Cardiac fibroblast (primary cell): ENCODE data around the gene CPA2.
"Not testable (repeated sequence)": the region's sequence is repeated elsewhere in the genome, so short reads cannot be mapped to it uniquely, and the experiment has no call there.

Source experiments
- DNase-seq, 2 donors: peaks; one replicate each; pipeline versions ENCODE4 v3.0.0 to v3.0.0-alpha.2; 2010; ENCODE audit warnings: low read depth in 2 of 2
- H3K4me3 ChIP-seq, 2 donors: replicated peaks in 1 of 2; 1 replicate in 1 of 2; 2 replicates in 1 of 2; pipeline ENCODE4 v1.5.1; 2011; ENCODE audit warnings: low read depth in 2 of 2, low read length in 2 of 2, mild to moderate bottlenecking in 2 of 2, moderate library complexity in 1 of 2
- CTCF ChIP-seq: IDR thresholded peaks from one replicate; pipeline ENCODE4 v1.5.1; 2011; ENCODE audit warnings: low read depth, mild to moderate bottlenecking, low read length, inconsistent platforms

The CPA2 gene

DNA sequence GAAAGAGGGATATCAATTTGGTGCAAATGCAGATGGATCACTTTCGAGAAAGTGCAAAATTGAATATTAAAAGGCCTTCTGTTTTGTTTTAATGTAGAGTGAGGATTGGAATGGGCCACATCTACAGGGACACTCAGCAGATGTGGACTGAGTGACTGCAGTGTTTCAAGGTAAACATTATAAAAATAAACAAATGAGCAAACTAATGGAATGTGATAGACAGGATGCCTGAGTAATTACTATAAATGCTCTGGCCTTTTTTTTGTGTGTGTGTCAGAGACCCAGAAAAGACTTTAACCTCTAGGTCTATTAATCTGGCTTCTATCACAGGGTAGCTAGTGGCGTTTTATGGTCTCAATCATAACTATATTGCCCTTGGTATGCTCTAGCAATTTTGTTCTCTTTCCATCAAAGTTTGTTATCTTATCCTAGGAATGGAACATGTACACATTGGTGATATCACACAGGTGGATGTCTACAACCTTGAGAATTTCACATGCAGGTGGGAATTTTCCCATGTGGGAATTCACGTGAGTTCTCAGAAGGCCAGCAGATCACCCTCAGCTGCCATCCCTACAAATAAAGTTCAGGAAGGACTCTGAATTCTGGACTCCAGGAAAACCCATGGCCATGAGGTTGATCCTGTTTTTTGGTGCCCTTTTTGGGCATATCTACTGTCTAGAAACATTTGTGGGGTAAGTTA is at the start of gene CPA2:
Gene CPA2, plus strand, starts transcription at position 606 of the 703 bp plus-strand sequence. Its CDS starts 19 bp downstream, at position 625.
- H3K4me3 ChIP-seq = no peak within 1 kb of the TSS
- no peak for DNase-seq
- TF ChIP-seq CTCF = no peak

DNA sequence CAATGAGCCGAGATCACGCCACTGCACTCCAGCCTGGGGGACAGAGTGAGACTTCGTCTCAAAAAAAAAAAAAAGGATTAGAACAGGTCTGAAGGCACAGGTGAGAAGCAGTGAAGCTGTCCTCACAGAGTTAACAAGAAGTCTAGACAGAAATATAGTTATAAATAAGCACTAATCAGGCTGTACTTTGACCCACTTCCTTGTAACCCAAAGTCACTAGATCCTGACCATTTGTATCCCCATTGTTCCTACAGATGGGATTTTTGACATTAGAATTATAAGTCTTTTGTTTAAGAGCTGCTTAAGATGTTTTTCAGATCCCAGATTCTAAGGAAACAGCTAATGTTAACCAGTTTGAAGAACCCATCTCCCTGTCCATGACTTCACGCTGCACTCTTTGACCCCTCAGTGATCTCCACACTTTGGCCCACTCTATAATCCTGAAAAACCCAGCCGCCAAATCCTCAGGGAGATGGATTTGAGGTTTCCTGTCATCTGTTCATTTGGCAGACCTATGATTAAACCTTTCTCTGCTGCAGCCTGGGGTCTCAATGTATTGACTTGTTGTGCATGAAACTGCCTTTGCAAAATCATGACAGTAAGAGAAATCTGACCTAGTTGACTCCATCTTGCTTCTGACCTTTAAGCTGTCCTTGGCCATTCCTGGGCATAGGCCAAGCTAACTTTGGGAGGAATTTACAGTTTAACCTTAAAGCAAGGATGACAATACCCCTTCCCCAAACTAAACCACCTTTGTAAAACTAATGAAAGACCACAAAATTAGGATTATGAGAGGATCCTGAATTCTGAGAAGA is 47.6 kb upstream of the CPA2 start:
- no peak for DNase-seq
- no peak overlapping the region for H3K4me3 ChIP-seq
- TF ChIP-seq CTCF = no peak

- no peak for TF ChIP-seq CTCF
- DNase-seq = no peak
- H3K4me3 ChIP-seq = no peak overlapping the region
Observed at GRCh38 chr7:130219871-130220270, 46.8 kb upstream of the CPA2 start.

GRCh38 chr7:130221746-130222145 is 44.9 kb upstream of the CPA2 start:
- TF ChIP-seq CTCF = no peak
- no peak for DNase-seq
- no peak overlapping the region for H3K4me3 ChIP-seq

DNA sequence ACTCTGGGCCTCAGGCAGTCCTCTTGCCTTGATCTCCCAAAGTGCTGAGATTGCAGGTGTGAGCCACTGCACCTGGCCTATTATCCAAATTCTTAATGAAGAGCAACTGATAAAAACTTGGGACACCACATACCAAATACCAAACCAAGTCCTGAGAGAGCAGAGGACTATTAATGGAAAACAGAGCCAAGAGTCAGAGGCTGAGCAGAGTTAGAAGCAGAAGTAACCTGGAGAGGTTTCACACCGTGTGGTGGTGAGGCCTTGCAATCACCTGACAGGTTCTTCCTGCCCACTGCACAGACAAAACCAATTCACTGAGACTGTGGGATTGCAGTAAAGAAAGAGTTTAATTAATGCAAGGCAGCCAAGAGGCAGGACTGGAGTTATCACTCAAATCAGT is 43.0 kb upstream of the CPA2 start:
- TF ChIP-seq CTCF = no peak
- no peak overlapping the region for H3K4me3 ChIP-seq
- DNase-seq = no peak

DNA sequence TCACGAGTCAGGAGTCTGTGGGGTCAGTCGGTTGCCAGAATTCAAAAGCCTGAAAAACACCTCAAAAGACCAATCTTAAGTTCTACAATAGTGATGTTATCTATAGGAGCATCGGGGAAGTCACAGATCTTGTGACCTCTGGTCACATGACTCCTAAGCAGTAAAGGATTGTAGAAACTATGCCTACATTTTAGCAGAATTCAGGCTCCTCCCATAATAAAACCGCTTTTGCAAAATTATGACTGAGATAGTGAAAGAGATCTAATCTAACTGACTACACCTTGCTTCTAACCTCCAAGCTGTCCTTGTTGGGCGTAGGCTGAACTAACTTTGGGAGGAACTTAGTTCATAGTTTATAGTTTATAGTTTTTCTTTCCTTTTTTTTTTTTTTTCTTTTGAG is 42.5 kb upstream of the CPA2 start:
- DNase-seq = no peak
- no peak overlapping the region for H3K4me3 ChIP-seq
- no peak for TF ChIP-seq CTCF

GRCh38 chr7:130224923-130225322 is 41.7 kb upstream of the CPA2 start:
- not testable (repeated sequence) for H3K4me3 ChIP-seq
- peak in 1 of 2 donors; percentile 36 for DNase-seq
